IMR-90 (cell line): Measurements from ENCODE around the gene EPS8. TPM values are rescaled to one million over a fixed set of nuclear protein-coding genes. Genes with fewer than 3 reads are reported as not detected.
A peak's percentile ranks its signal among the peaks of the same experiment; 100 is the strongest.

Experiments
- ATAC-seq: fragments of 200-7000 bp; cut with Tn5 transposase; 2 replicates; pipeline ENCODE4 v1.9.1; 2020; ENCODE audit warnings: low read depth, mild to moderate bottlenecking, moderate library complexity
- BruUV-seq: library from RNA; stranded (reverse); fragments of 400-500 nt; replicated peaks from 2 replicates; lab custom pipeline; 2021; lab: Mats Ljungman, UMichigan
- CTCF ChIA-PET: fragments of 300-600 bp; formaldehyde crosslinking; extraction: SDS; loops from one replicate; lab custom pipeline; 2021; ENCODE audit warnings: antibody characterized with exemption; lab: Yijun Ruan, JAX
- POLR2A ChIA-PET: fragments of 300-600 bp; sonication (Branson Sonifier 250); formaldehyde crosslinking; loops from one replicate; lab custom pipeline; 2022; ENCODE audit warnings: antibody characterized with exemption; ENCODE audit not compliant: unreplicated experiment; lab: Charles Lee
- DNase-seq: peaks from one replicate; pipeline ENCODE4 v3.0.0; 2013
- H2AFZ ChIP-seq: replicated peaks from 2 replicates; pipeline ENCODE3; 2013; ENCODE audit warnings: low read length, mild to moderate bottlenecking; ENCODE audit not compliant: poor library complexity
- H2AK5ac ChIP-seq: 2 replicates; pipeline ENCODE4 v1.6.1; 2013; ENCODE audit warnings: low read depth, low read length, inconsistent platforms
- H2AK9ac ChIP-seq: replicated peaks from 2 replicates; pipeline ENCODE3; 2013; ENCODE audit warnings: mild to moderate bottlenecking, low read depth, low read length, moderate library complexity; ENCODE audit not compliant: poor library complexity
- H2BK120ac ChIP-seq: 2 replicates; pipeline ENCODE4 v1.6.1; 2013; ENCODE audit warnings: low read depth, low read length, inconsistent platforms
- H2BK15ac ChIP-seq: 3 replicates; pipeline ENCODE4 v1.6.1; 2013; ENCODE audit warnings: low read depth, low read length, inconsistent platforms
- H2BK20ac ChIP-seq: 2 replicates; pipeline ENCODE4 v1.6.1; 2013; ENCODE audit warnings: low read depth, mild to moderate bottlenecking, inconsistent platforms, low read length, moderate library complexity
- H2BK5ac ChIP-seq: 2 replicates; pipeline ENCODE4 v1.6.1; 2013; ENCODE audit warnings: mild to moderate bottlenecking, low read depth, low read length, inconsistent platforms; ENCODE audit not compliant: poor library complexity, severe bottlenecking
- H3K14ac ChIP-seq: replicated peaks from 2 replicates; pipeline ENCODE4 v1.6.1; 2013; ENCODE audit warnings: low read depth, low read length, inconsistent platforms
- H3K18ac ChIP-seq: 2 replicates; pipeline ENCODE4 v1.6.1; 2013; ENCODE audit warnings: low read depth, low read length, control low read depth
- H3K23ac ChIP-seq: 2 replicates; pipeline ENCODE4 v1.6.1; 2013; ENCODE audit warnings: low read depth, low read length, inconsistent platforms
- H3K27ac ChIP-seq: 2 replicates; pipeline ENCODE4 v1.5.1; 2013; ENCODE audit warnings: mild to moderate bottlenecking, control low read depth, low read length; ENCODE audit not compliant: insufficient read depth
- H3K27me3 ChIP-seq: 2 replicates; pipeline ENCODE4 v1.6.1; 2013; ENCODE audit warnings: low read length; ENCODE audit not compliant: control insufficient read depth, insufficient read depth
- H3K36me3 ChIP-seq: 2 replicates; pipeline ENCODE4 v1.6.1; 2013; ENCODE audit warnings: low read length, mixed read lengths; ENCODE audit not compliant: control insufficient read depth, insufficient read depth
- H3K4ac ChIP-seq: 2 replicates; pipeline ENCODE4 v1.6.1; 2013; ENCODE audit warnings: low read depth, low read length, inconsistent platforms
- H3K4me1 ChIP-seq: 2 replicates; pipeline ENCODE4 v1.6.1; 2013; ENCODE audit warnings: low read length, mixed read lengths; ENCODE audit not compliant: control insufficient read depth, insufficient read depth
- H3K4me2 ChIP-seq: 2 replicates; pipeline ENCODE4 v1.6.1; 2013; ENCODE audit warnings: low read depth, mild to moderate bottlenecking, control low read depth, low read length, moderate library complexity
- H3K4me3 ChIP-seq: 2 replicates; pipeline ENCODE4 v1.5.1; 2013; ENCODE audit warnings: low read depth, mild to moderate bottlenecking, control low read depth, low read length, moderate library complexity; ENCODE audit not compliant: insufficient read depth
- H3K56ac ChIP-seq: 2 replicates; pipeline ENCODE4 v1.6.1; 2013; ENCODE audit warnings: low read length, inconsistent platforms; ENCODE audit not compliant: insufficient read depth; ENCODE audit errors: extremely low read depth
- H3K79me1 ChIP-seq, 2 experiments: 2 replicates each; pipeline ENCODE4 v1.6.1; 2013; ENCODE audit warnings: low read length in 2 of 2, inconsistent platforms in 1 of 2, low read depth in 1 of 2
- H3K9ac ChIP-seq: 2 replicates; pipeline ENCODE4 v1.6.1; 2013; ENCODE audit warnings: low read depth, low read length, control low read depth
- H3K9me1 ChIP-seq: 2 replicates; pipeline ENCODE4 v1.6.1; 2013; ENCODE audit warnings: low read length, inconsistent platforms; ENCODE audit not compliant: insufficient read depth
- H3K9me3 ChIP-seq: 2 replicates; pipeline ENCODE4 v1.6.1; 2013; ENCODE audit warnings: low read length; ENCODE audit not compliant: control insufficient read depth, insufficient read depth
- H4K20me1 ChIP-seq: 2 replicates; pipeline ENCODE4 v1.6.1; 2013; ENCODE audit warnings: low read length, inconsistent platforms; ENCODE audit not compliant: insufficient read depth
- H4K5ac ChIP-seq: 2 replicates; pipeline ENCODE4 v1.6.1; 2013; ENCODE audit warnings: mild to moderate bottlenecking, low read depth, low read length, control low read depth
- H4K8ac ChIP-seq, 2 experiments: 2 replicates each; pipeline ENCODE4 v1.6.1; 2013; ENCODE audit warnings: low read depth in 2 of 2, low read length in 2 of 2, control low read depth in 1 of 2, inconsistent platforms in 1 of 2
- H4K91ac ChIP-seq: 2 replicates; pipeline ENCODE4 v1.6.1; 2013; ENCODE audit warnings: low read depth, low read length, inconsistent platforms; ENCODE audit not compliant: insufficient read depth
- BHLHE40 ChIP-seq: fragments of 150-350 bp; IDR thresholded peaks from 2 replicates; pipeline ENCODE4 v1.6.1; 2016; ENCODE audit warnings: mild to moderate bottlenecking, low read depth, low read length
- FOS ChIP-seq: fragments of 150-350 bp; IDR thresholded peaks from 2 replicates; pipeline ENCODE4 v1.6.1; 2016; ENCODE audit warnings: low read depth, low read length
- MXI1 ChIP-seq: IDR thresholded peaks from 2 replicates; pipeline ENCODE4 v1.6.1; 2012; ENCODE audit warnings: low read depth, mild to moderate bottlenecking, low read length, moderate library complexity, borderline replicate concordance
- NFE2L2 ChIP-seq: fragments of 150-350 bp; IDR thresholded peaks from 2 replicates; pipeline ENCODE4 v1.6.1; 2016; ENCODE audit warnings: low read depth, mild to moderate bottlenecking, low read length
- POLR2A ChIP-seq: IDR thresholded peaks from 2 replicates; pipeline ENCODE4 v1.6.1; 2012; ENCODE audit warnings: mild to moderate bottlenecking, low read depth, low read length
- RAD21 ChIP-seq: IDR thresholded peaks from 2 replicates; pipeline ENCODE4 v1.6.1; 2012; ENCODE audit warnings: low read length, improper control_type of control experiment
- SMC3 ChIP-seq: fragments of 150-350 bp; IDR thresholded peaks from 2 replicates; pipeline ENCODE4 v1.6.1; 2016; ENCODE audit warnings: low read depth, mild to moderate bottlenecking, antibody characterized with exemption, low read length, moderate library complexity
- WGBS, 2 experiments: methylation state at CpG; one replicate each; pipeline versions ENCODE4 v1.1.5 to v1.1.7; 2013; ENCODE audit warnings: missing lambda C conversion rate in 2 of 2; ENCODE audit not compliant: insufficient read length in 1 of 2; ENCODE audit errors: extremely low coverage in 2 of 2; 5-methylcytosine and 5-hydroxymethylcytosine counted together
- dilution Hi-C: fragments of 300-500 bp; cut with HindIII; formaldehyde crosslinking; loops from one replicate; pipeline ENCODE4 v1.14.3; 2018; ENCODE audit warnings: low sequenced_read_pairs; ENCODE audit not compliant: unreplicated experiment
- in situ Hi-C: fragments of 300-500 bp; cut with MboI; formaldehyde crosslinking; loops from 3 replicates; pipeline ENCODE4 v1.14.3; 2019; ENCODE audit warnings: low sequenced_read_pairs, inconsistent platforms, mixed read lengths
- intact Hi-C: fragments of 100-400 bp; cut with micrococcal nuclease; formaldehyde crosslinking; loops from 2 replicates; pipeline ENCODE4 v1.10.0; 2022
- polyA plus RNA-seq, 3 experiments: library from polyadenylated mRNA; depleted of rRNA; stranded (reverse); fragments of >200 nt; gene quantifications; 2 replicates each; pipeline ENCODE4 v1.2.3, GENCODE V29; 2012; ENCODE audit warnings: low replicate concordance in 1 of 3
- total RNA-seq: library from RNA; depleted of rRNA; stranded (reverse); fragments of >200 nt; gene quantifications from 2 replicates; pipeline ENCODE4 v1.2.3, GENCODE V29; 2012

Gene EPS8
- total and polyA plus RNA-seq, 2 of the 4 experiments (the other 2 are of a cell fraction): 45.1 to 104 TPM

DNA sequence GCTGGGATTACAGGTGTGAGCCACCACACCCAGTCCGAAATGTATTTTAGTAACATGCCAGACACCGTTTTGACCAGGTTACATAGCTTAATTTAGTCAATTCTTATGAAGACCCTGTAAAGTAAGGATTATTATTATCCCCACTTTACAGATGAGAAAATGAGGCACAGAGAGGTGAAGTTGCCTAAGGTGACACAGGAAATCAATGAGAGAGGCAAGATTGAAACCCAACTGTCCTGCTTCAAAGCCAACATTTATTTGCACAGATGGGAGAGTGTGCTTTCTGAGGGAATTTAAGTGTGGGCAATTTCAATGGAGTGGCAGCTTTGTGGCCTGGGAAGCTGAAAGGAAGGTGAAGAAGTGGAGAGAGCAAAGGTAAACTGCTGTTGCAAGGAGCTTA, 19.1 kb upstream of the EPS8 start:
- Histone ChIP-seq H3K56ac (no peak overlapping the region), H3K27me3 (no peaks in the 10 kb centered on the region), H3K9me3 (no peaks in the 10 kb centered on the region), H3K36me3 (no peaks in the 10 kb centered on the region), H2AK9ac (no peak overlapping the region), H3K9ac (no peak overlapping the region), H3K4ac (peak overlapping the region; percentile 13), H3K23ac (no peak overlapping the region), H2BK5ac (peak overlapping the region; percentile 8), H3K4me2 (peak overlapping the region; percentile 88), H3K79me1 (no peaks in the 10 kb centered on the region), H3K18ac (peak overlapping the region; percentile 82), H2AK5ac (peak overlapping the region; percentile 41; the same call in 1 of the 2 replicates), H3K14ac (0 out of 2 replicates have a peak overlapping the region, but pooled peaks have one; percentile 5), H3K4me3 (no peak overlapping the region), H2BK120ac (0 out of 2 replicates have a peak overlapping the region, but pooled peaks have one; percentile 4), H4K91ac (no peak overlapping the region), H4K5ac (peak overlapping the region; percentile 67; the same call in 1 of the 2 replicates), H2BK15ac (no peak overlapping the region), H3K27ac (peak overlapping the region; percentile 91; the same call in 1 of the 2 replicates), H4K20me1 (no peaks in the 10 kb centered on the region), H3K9me1 (no peaks in the 10 kb centered on the region), H2BK20ac (peak overlapping the region; percentile 24; the same call in 1 of the 2 replicates), H2AFZ (peak overlapping the region; percentile 5), H4K8ac (0 out of 4 replicates have a peak overlapping the region, but pooled peaks of 1 of the 2 experiments have one; percentile 6), H3K4me1 (peaks cover 10% of the 10 kb centered on the region)
- TF ChIP-seq RAD21 (no peak), POLR2A (no peak), SMC3 (no peak), NFE2L2 (no peak), MXI1 (no peak), FOS (no peak), BHLHE40 (no peak)
- in situ Hi-C loops (no loop called here), intact Hi-C loops (no loop called here), dilution Hi-C loops (no loop called here)
- no peak for ATAC-seq
- ChIA-PET CTCF (interaction anchor here (2.6 kb wide), 1 partner anchor 12 kb away, joined by 8 read pairs; no protein-coding TSS in a partner anchor), POLR2A (no interaction called here)
- no peak for DNase-seq
- no TSS peak for BruUV-seq
- WGBS, 2 experiments: no CpG with 5 or more reads among the region's 2 CpGs
